CD8-positive, alpha-beta memory T cell (primary cell): ENCODE results near the gene NFX1. TPM values are rescaled to one million over a fixed set of nuclear protein-coding genes. Genes with fewer than 3 reads are reported as not detected.

Source experiments
- CTCF ChIA-PET: fragments of 350-600 bp; sonication (Branson Sonifier 250); formaldehyde crosslinking; loops from one replicate; lab custom pipeline; 2021; ENCODE audit warnings: antibody characterized with exemption; lab: Charles Lee
- POLR2A ChIA-PET: fragments of 350-600 bp; sonication (Branson Sonifier 250); formaldehyde crosslinking; loops from one replicate; lab custom pipeline; 2021; ENCODE audit warnings: antibody characterized with exemption; lab: Charles Lee
- DNase-seq, 5 donors: peaks; one replicate each; pipeline versions ENCODE4 v3.0.0 to v3.0.0-alpha.2; 2020 to 2022; ENCODE audit warnings: mixed read lengths in 1 of 5
- H3K27ac ChIP-seq: one replicate; pipeline ENCODE4 v1.7.0; 2013; ENCODE audit warnings: low read depth, mild to moderate bottlenecking, low read length, moderate library complexity
- H3K27me3 ChIP-seq: 2 replicates; pipeline ENCODE4 v1.7.0; 2013; ENCODE audit warnings: low read length, mild to moderate bottlenecking; ENCODE audit not compliant: insufficient read depth, poor library complexity, severe bottlenecking
- H3K36me3 ChIP-seq: 2 replicates; pipeline ENCODE4 v1.7.0; 2013; ENCODE audit warnings: mild to moderate bottlenecking, low read length, moderate library complexity; ENCODE audit not compliant: insufficient read depth
- H3K4me1 ChIP-seq: 2 replicates; pipeline ENCODE4 v1.7.0; 2013; ENCODE audit warnings: mild to moderate bottlenecking, low read length, moderate library complexity; ENCODE audit not compliant: insufficient read depth
- H3K4me3 ChIP-seq: 2 replicates; pipeline ENCODE4 v1.7.0; 2013; ENCODE audit warnings: mild to moderate bottlenecking, low read length
- H3K9me3 ChIP-seq: 2 replicates; pipeline ENCODE4 v1.7.0; 2013; ENCODE audit warnings: mild to moderate bottlenecking, low read length
- H3K27ac Mint-ChIP-seq, 8 donors: one replicate each; pipeline ENCODE4 v1.8.0; 2020 to 2021; ENCODE audit warnings: mixed read lengths in 8 of 8, mild to moderate bottlenecking in 6 of 8, inconsistent platforms in 3 of 8, moderate library complexity in 3 of 8
- H3K27me3 Mint-ChIP-seq, 2 donors: one replicate each; pipeline ENCODE4 v1.8.0; 2020 to 2021; ENCODE audit warnings: mixed read lengths in 2 of 2, mild to moderate bottlenecking in 1 of 2, moderate library complexity in 1 of 2
- H3K36me3 Mint-ChIP-seq, 3 donors: one replicate each; pipeline ENCODE4 v1.8.0; 2020 to 2021; ENCODE audit warnings: mixed read lengths in 3 of 3, inconsistent platforms in 1 of 3, mild to moderate bottlenecking in 1 of 3
- H3K4me1 Mint-ChIP-seq, 3 donors: one replicate each; pipeline ENCODE4 v1.8.0; 2020 to 2021; ENCODE audit warnings: mixed read lengths in 3 of 3, inconsistent platforms in 1 of 3, mild to moderate bottlenecking in 1 of 3
- H3K4me3 Mint-ChIP-seq, 7 donors: one replicate each; pipeline ENCODE4 v1.8.0; 2020 to 2021; ENCODE audit warnings: mixed read lengths in 7 of 7, mild to moderate bottlenecking in 6 of 7, moderate library complexity in 4 of 7, inconsistent platforms in 2 of 7
- H3K9me3 Mint-ChIP-seq, 5 donors: one replicate each; pipeline ENCODE4 v1.8.0; 2020 to 2022; ENCODE audit warnings: mixed read lengths in 5 of 5, mild to moderate bottlenecking in 3 of 5, moderate library complexity in 2 of 5, inconsistent platforms in 1 of 5
- polyA plus RNA-seq: library from polyadenylated mRNA; unstranded; fragments of 300-500 nt; fragmentation: Illumina TruSeq; gene quantifications from one replicate; pipeline ENCODE4 v1.2.3, GENCODE V29; 2021
- total RNA-seq, 2 experiments: library from RNA; stranded (reverse); gene quantifications; one replicate each; pipeline ENCODE4 v1.2.3, GENCODE V29; 2021

NFX1 gene
- total and polyA plus RNA-seq, 3 experiments from 2014 or later = 38.8 to 45.6 (median 42.7) TPM

GRCh38 chr9:33288828-33289483 lies 1.4 kb upstream of the NFX1 start:
- Mint-ChIP-seq H3K9me3 (no peaks in the 10 kb centered on the region), H3K4me3 (peak overlapping the region in 1 of 7 donors; percentile 97), H3K36me3 (peaks cover 0 to 43% (median 6%) of the 10 kb centered on the region in 3 donors), H3K4me1 (peaks cover 42 to 52% (median 49%) of the 10 kb centered on the region in 3 donors), H3K27ac (peak overlapping the region in 6 of 8 donors; percentile 23 to 100 (median 78)), H3K27me3 (peaks cover 0 to 4% of the 10 kb centered on the region in 2 donors)
- POLR2A ChIA-PET = no interaction called here
- H3K36me3 ChIP-seq = peaks cover 13% of the 10 kb centered on the region
- CTCF ChIA-PET = interaction anchor here (1.3 to 1.4 kb wide), 2 partner anchors 127 to 177 kb away, joined by 3 to 4 read pairs; no protein-coding TSS in a partner anchor
- peaks cover 46% of the 10 kb centered on the region for H3K4me1 ChIP-seq
- no peaks in the 10 kb centered on the region for H3K27me3 ChIP-seq
- H3K4me3 ChIP-seq = peak overlapping the region; percentile 71
- peak in 1 of 5 donors; percentile 52 for DNase-seq
- no peaks in the 10 kb centered on the region for H3K9me3 ChIP-seq
- peak overlapping the region; percentile 99 for H3K27ac ChIP-seq

DNA sequence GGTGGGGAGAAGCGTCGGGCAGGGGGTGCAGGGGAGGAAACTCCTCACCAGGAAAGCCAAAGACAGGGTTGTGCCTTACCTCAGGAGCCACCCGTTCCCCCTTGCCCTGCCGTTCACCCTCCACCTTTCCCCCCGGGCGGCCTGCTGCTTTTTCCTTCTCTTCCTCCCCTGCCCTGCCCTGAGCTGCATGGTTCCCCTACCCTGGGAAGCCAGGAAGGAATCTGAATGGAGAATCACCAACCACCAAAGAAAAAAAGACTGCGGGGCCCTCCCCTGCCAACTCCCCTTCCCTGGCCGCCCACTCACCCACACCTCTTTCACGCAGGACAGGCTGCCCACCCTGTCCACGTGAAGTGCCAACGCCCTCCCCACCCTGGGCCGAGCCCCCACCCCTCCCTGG lies 820 bp upstream of the NFX1 start:
- DNase-seq = peak in 2 of 5 donors; percentile 32 to 55
- Mint-ChIP-seq H3K4me1 (peaks cover 45 to 57% (median 54%) of the 10 kb centered on the region in 3 donors), H3K27me3 (peaks cover 0 to 4% of the 10 kb centered on the region in 2 donors)

DNA sequence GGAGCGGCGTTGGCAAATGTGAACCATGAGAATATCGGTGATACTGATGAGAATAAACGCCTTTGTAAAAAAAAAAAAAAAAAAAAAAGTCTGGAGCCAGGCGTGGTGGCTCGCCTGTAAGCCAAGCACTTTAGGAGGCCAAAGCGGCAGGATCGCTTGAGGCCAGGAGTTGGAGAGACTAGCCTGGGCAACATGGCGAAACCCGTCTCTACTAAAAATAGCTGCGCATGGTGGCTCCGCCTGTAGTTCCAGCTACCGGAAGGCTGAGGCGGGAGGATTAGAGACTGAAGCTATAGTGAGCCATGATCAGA lies 425 bp upstream of the NFX1 start:
- CTCF ChIA-PET = interaction anchor here (0.6 to 1.7 kb wide), 11 partner anchors 9 to 222 kb away, joined by 3 to 4 read pairs (median 3); partner anchors contain the start of genes AQP3 and NOL6

More for the DNA sequence above, 820 bp upstream of the NFX1 start:
- H3K27ac Mint-ChIP-seq = peak overlapping the region; percentile 77 to 100 (median 100)
- Histone ChIP-seq H3K9me3 (no peaks in the 10 kb centered on the region), H3K36me3 (peaks cover 14% of the 10 kb centered on the region), H3K27me3 (no peaks in the 10 kb centered on the region), H3K27ac (peak overlapping the region; percentile 99), H3K4me3 (peak overlapping the region; percentile 71), H3K4me1 (peaks cover 47% of the 10 kb centered on the region)
- H3K36me3 Mint-ChIP-seq = peaks cover 0 to 46% (median 7%) of the 10 kb centered on the region in 3 donors
- peak overlapping the region; percentile 88 to 97 (median 94) for H3K4me3 Mint-ChIP-seq
- CTCF ChIA-PET = interaction anchor here (0.7 to 1.7 kb wide), 8 partner anchors 9 to 184 kb away, joined by 3 to 4 read pairs (median 4); partner anchors contain the start of genes AQP3 and NOL6
- no peaks in the 10 kb centered on the region for H3K9me3 Mint-ChIP-seq
- POLR2A ChIA-PET = interaction anchor here (0.8 to 2.2 kb wide), 9 partner anchors 9 to 265 kb away, joined by 3 to 28 read pairs (median 5); partner anchors contain the start of genes ANKRD18B, AQP3, B4GALT1 and BAG1

DNA sequence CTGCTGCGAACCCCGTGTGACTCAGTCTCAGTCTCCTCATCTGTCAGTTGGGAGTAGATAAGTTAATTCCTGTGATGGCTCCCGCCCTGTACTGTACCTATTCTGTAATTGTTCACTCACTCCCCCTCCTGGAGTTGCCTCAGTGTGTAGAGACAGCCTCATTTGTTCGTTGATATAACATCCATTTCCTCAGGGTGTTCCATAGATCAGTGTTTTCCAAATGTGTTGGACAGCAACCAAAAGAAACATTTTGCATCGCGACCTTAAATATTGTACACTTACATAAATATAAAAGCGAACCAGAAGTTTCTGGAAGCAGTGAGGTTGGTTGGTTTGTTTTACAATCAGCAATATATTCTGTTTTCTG lies 698 bp downstream of the NFX1 start:
- no peak for DNase-seq
- ChIA-PET POLR2A (interaction anchor here (0.7 to 2.2 kb wide), 5 partner anchors 27 to 237 kb away, joined by 3 to 28 read pairs (median 8); partner anchors contain the start of genes AQP3, BAG1, CHMP5 and NOL6), CTCF (interaction anchor here (1.4 to 1.7 kb wide), 2 partner anchors 17 to 26 kb away, joined by 4 read pairs; no protein-coding TSS in a partner anchor)
- Mint-ChIP-seq H3K27ac (peak overlapping the region; percentile 98 to 100 (median 100)), H3K4me1 (peaks cover 54 to 72% (median 69%) of the 10 kb centered on the region in 3 donors), H3K27me3 (peaks cover 0 to 4% of the 10 kb centered on the region in 2 donors), H3K36me3 (peaks cover 8 to 52% (median 14%) of the 10 kb centered on the region in 3 donors), H3K4me3 (peak overlapping the region; percentile 88 to 97 (median 94)), H3K9me3 (no peaks in the 10 kb centered on the region)
- H3K4me3 ChIP-seq = peak overlapping the region; percentile 75
- peak overlapping the region; percentile 99 for H3K27ac ChIP-seq
- peaks cover 23% of the 10 kb centered on the region for H3K36me3 ChIP-seq
- no peaks in the 10 kb centered on the region for H3K9me3 ChIP-seq
- no peaks in the 10 kb centered on the region for H3K27me3 ChIP-seq
- H3K4me1 ChIP-seq = peaks cover 59% of the 10 kb centered on the region

More for the DNA sequence above, 425 bp upstream of the NFX1 start:
- Mint-ChIP-seq H3K36me3 (peaks cover 4 to 47% (median 11%) of the 10 kb centered on the region in 3 donors), H3K4me3 (peak overlapping the region; percentile 88 to 97 (median 94)), H3K27ac (peak overlapping the region; percentile 98 to 100 (median 100)), H3K27me3 (peaks cover 0 to 4% of the 10 kb centered on the region in 2 donors), H3K9me3 (no peaks in the 10 kb centered on the region), H3K4me1 (peaks cover 49 to 61% (median 58%) of the 10 kb centered on the region in 3 donors)
- DNase-seq = no peak
- peak overlapping the region; percentile 99 for H3K27ac ChIP-seq
- H3K9me3 ChIP-seq = no peaks in the 10 kb centered on the region
- H3K27me3 ChIP-seq = no peaks in the 10 kb centered on the region
- H3K4me1 ChIP-seq = peaks cover 51% of the 10 kb centered on the region
- peak overlapping the region; percentile 71 for H3K4me3 ChIP-seq
- POLR2A ChIA-PET = interaction anchor here (0.6 to 2.2 kb wide), 15 partner anchors 9 to 674 kb away, joined by 3 to 28 read pairs (median 5); partner anchors contain the start of genes ANKRD18B, AQP3, B4GALT1 and BAG1
- peaks cover 18% of the 10 kb centered on the region for H3K36me3 ChIP-seq

- Mint-ChIP-seq H3K4me1 (peaks cover 61 to 79% (median 76%) of the 10 kb centered on the region in 3 donors), H3K4me3 (peak overlapping the region; percentile 28 to 97 (median 94)), H3K27me3 (peaks cover 0 to 4% of the 10 kb centered on the region in 2 donors), H3K27ac (peak overlapping the region; percentile 44 to 100 (median 100)), H3K9me3 (no peaks in the 10 kb centered on the region), H3K36me3 (peaks cover 11 to 58% (median 17%) of the 10 kb centered on the region in 3 donors)
- no peaks in the 10 kb centered on the region for H3K27me3 ChIP-seq
- DNase-seq = no peak
- ChIA-PET CTCF (no interaction called here), POLR2A (interaction anchor here (0.7 kb wide), 1 partner anchor 238 kb away, joined by 3 read pairs; no protein-coding TSS in a partner anchor)
- peaks cover 65% of the 10 kb centered on the region for H3K4me1 ChIP-seq
- H3K9me3 ChIP-seq = no peaks in the 10 kb centered on the region
- H3K27ac ChIP-seq = no peak overlapping the region
- H3K36me3 ChIP-seq = peaks cover 23% of the 10 kb centered on the region
- no peak overlapping the region for H3K4me3 ChIP-seq
These were observed 1.6 kb downstream of the NFX1 start for GRCh38 chr9:33291901-33292300.

DNA sequence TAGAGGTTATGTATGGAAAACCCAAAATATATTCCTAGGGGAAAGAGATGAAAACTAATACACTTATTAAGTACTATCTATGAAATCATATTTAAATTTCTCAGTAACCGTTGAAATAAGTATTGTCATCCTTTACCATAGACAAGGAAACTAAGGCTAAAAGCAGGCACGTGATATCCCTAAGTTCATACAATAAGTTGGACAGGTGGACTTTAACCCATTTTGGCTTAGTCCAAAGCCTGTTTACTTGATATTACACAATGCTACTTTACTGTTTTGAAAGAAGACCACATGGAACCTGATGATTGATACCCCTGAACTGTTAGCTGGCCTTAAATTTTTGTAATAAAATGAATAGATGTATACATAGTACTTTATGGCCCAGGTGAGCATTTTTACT lies 3.5 kb downstream of the NFX1 start:
- no peak for DNase-seq
- Histone ChIP-seq H3K27ac (no peak overlapping the region), H3K4me3 (no peak overlapping the region), H3K9me3 (no peaks in the 10 kb centered on the region), H3K27me3 (no peaks in the 10 kb centered on the region), H3K4me1 (peaks cover 77% of the 10 kb centered on the region), H3K36me3 (peaks cover 23% of the 10 kb centered on the region)
- Mint-ChIP-seq H3K9me3 (no peaks in the 10 kb centered on the region), H3K27me3 (peaks cover 0 to 4% of the 10 kb centered on the region in 2 donors), H3K4me1 (peaks cover 73 to 89% (median 85%) of the 10 kb centered on the region in 3 donors), H3K36me3 (peaks cover 11 to 77% (median 24%) of the 10 kb centered on the region in 3 donors), H3K27ac (peak overlapping the region in 5 of 8 donors; percentile 57 to 100 (median 75)), H3K4me3 (peak overlapping the region in 1 of 7 donors; percentile 10)
- ChIA-PET POLR2A (no interaction called here), CTCF (no interaction called here)

DNA sequence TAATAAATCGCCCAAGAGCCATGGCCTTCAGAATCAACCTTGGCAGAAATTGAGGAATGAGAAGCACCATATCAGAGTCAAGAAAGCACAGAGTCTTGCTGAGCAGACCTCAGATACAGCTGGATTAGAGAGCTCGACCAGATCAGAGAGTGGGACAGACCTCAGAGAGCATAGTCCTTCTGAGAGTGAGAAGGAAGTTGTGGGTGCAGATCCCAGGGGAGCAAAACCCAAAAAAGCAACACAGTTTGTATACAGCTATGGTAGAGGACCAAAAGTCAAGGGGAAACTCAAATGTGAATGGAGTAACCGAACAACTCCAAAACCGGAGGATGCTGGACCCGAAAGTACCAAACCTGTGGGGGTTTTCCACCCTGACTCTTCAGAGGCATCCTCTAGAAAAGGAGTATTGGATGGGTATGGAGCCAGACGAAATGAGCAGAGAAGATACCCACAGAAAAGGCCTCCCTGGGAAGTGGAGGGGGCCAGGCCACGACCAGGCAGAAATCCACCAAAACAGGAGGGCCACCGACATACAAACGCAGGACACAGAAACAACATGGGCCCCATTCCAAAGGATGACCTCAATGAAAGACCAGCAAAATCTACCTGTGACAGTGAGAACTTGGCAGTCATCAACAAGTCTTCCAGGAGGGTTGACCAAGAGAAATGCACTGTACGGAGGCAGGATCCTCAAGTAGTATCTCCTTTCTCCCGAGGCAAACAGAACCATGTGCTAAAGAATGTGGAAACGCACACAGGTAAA lies 4.5 kb downstream of the NFX1 start:
- DNase-seq = no peak
- Mint-ChIP-seq H3K4me3 (peak overlapping the region in 3 of 7 donors; percentile 4 to 53 (median 36)), H3K27me3 (peaks cover 0 to 4% of the 10 kb centered on the region in 2 donors), H3K9me3 (no peaks in the 10 kb centered on the region), H3K4me1 (peaks cover 82 to 96% (median 95%) of the 10 kb centered on the region in 3 donors), H3K27ac (peak overlapping the region in 7 of 8 donors; percentile 0 to 66 (median 44)), H3K36me3 (peaks cover 11 to 87% (median 24%) of the 10 kb centered on the region in 3 donors)
- no peaks in the 10 kb centered on the region for H3K9me3 ChIP-seq
- H3K27ac ChIP-seq = no peak overlapping the region
- ChIA-PET CTCF (no interaction called here), POLR2A (no interaction called here)
- peaks cover 28% of the 10 kb centered on the region for H3K36me3 ChIP-seq
- no peaks in the 10 kb centered on the region for H3K27me3 ChIP-seq
- H3K4me3 ChIP-seq = no peak overlapping the region
- H3K4me1 ChIP-seq = peaks cover 79% of the 10 kb centered on the region
